GOT3 (cell line): ENCODE results near the gene ANTXRL.
"Not testable (repeated sequence)": the region's sequence is repeated elsewhere in the genome, so short reads cannot be mapped to it uniquely, and the experiment has no call there.

Experiments
- DNase-seq: peaks from one replicate; lab custom pipeline; 2025; ENCODE audit warnings: mixed read lengths; lab: John Stamatoyannopoulos, UW

ANTXRL gene

GRCh38 chr10:46308113-46308415 is 21.3 kb downstream of the ANTXRL start:
- DNase-seq, result no peak

GRCh38 chr10:46308666-46309450 is 22.1 kb downstream of the ANTXRL start:
- no peak for DNase-seq

GRCh38 chr10:46309511-46310142 is 22.8 kb downstream of the ANTXRL start:
- no peak for DNase-seq

- no peak for DNase-seq
Measured at GRCh38 chr10:46310143-46310514, 23.3 kb downstream of the ANTXRL start.

GRCh38 chr10:46310851-46311250 is 24.1 kb downstream of the ANTXRL start:
- DNase-seq, result no peak

GRCh38 chr10:46311501-46311951 is 24.7 kb downstream of the ANTXRL start:
- no peak for DNase-seq

GRCh38 chr10:46311961-46312431 is 25.2 kb downstream of the ANTXRL start:
- DNase-seq, result not testable (repeated sequence)

GRCh38 chr10:46312953-46313352 is 26.2 kb downstream of the ANTXRL start:
- no peak for DNase-seq

GRCh38 chr10:46314071-46314470 is 27.3 kb downstream of the ANTXRL start:
- no peak for DNase-seq

GRCh38 chr10:46315071-46315860 is 28.5 kb downstream of the ANTXRL start:
- DNase-seq, result not testable (repeated sequence)

GRCh38 chr10:46317370-46317769 is 30.6 kb downstream of the ANTXRL start:
- DNase-seq, result no peak

GRCh38 chr10:46317889-46318288 is 31.1 kb downstream of the ANTXRL start:
- no peak for DNase-seq

- DNase-seq, result no peak
Measured at GRCh38 chr10:46318799-46319198, 32.0 kb downstream of the ANTXRL start.

- no peak for DNase-seq
Measured at GRCh38 chr10:46319389-46319788, 32.6 kb downstream of the ANTXRL start.

GRCh38 chr10:46321770-46322169 is 35.0 kb downstream of the ANTXRL start:
- DNase-seq, result no peak

- no peak for DNase-seq
Measured at GRCh38 chr10:46323176-46323575, 36.4 kb downstream of the ANTXRL start.

- no peak for DNase-seq
Measured at GRCh38 chr10:46325021-46325420, 38.2 kb downstream of the ANTXRL start.

GRCh38 chr10:46326066-46326465 is 39.3 kb downstream of the ANTXRL start:
- DNase-seq, result no peak

- no peak for DNase-seq
Measured at GRCh38 chr10:46326971-46327370, 40.2 kb downstream of the ANTXRL start.

- no peak for DNase-seq
Measured at GRCh38 chr10:46327685-46328084, 40.9 kb downstream of the ANTXRL start.

GRCh38 chr10:46328853-46329689 is 42.3 kb downstream of the ANTXRL start:
- DNase-seq, result no peak

GRCh38 chr10:46329690-46330016 is 42.9 kb downstream of the ANTXRL start:
- no peak for DNase-seq
